Activated CD8-positive, alpha-beta T cell treated with anti-CD3 and anti-CD28 coated beads for 36 hours (primary cell): ENCODE data around the gene CAPN5. TPM values are rescaled to one million over a fixed set of nuclear protein-coding genes. Genes with fewer than 3 reads are reported as not detected.

Experiments
- ATAC-seq: fragments of 200-7000 bp; cut with Tn5 transposase; one replicate; pipeline ENCODE4 v1.10.0; 2021; ENCODE audit warnings: mild to moderate bottlenecking, moderate library complexity
- CTCF ChIA-PET: fragments of 350-600 bp; sonication (Branson Sonifier 250); formaldehyde crosslinking; loops from one replicate; lab custom pipeline; 2021; ENCODE audit warnings: antibody characterized with exemption; lab: Charles Lee
- POLR2A ChIA-PET: fragments of 350-600 bp; sonication (Branson Sonifier 250); formaldehyde crosslinking; loops from one replicate; lab custom pipeline; 2021; ENCODE audit warnings: antibody characterized with exemption; lab: Charles Lee
- DNase-seq: peaks from one replicate; pipeline ENCODE4 v3.0.0-alpha.2; 2020
- H3K27ac Mint-ChIP-seq: one replicate; pipeline ENCODE4 v1.8.0; 2021; ENCODE audit warnings: mild to moderate bottlenecking, mixed read lengths
- H3K27me3 Mint-ChIP-seq: one replicate; pipeline ENCODE4 v1.8.0; 2021; ENCODE audit warnings: mixed read lengths
- H3K36me3 Mint-ChIP-seq: one replicate; pipeline ENCODE4 v1.8.0; 2021; ENCODE audit warnings: low read depth, mixed read lengths
- H3K4me1 Mint-ChIP-seq: one replicate; pipeline ENCODE4 v1.8.0; 2021; ENCODE audit warnings: low read depth, mixed read lengths
- H3K4me3 Mint-ChIP-seq: one replicate; pipeline ENCODE4 v1.8.0; 2021; ENCODE audit warnings: mild to moderate bottlenecking, moderate library complexity, mixed read lengths
- H3K9me3 Mint-ChIP-seq: one replicate; pipeline ENCODE4 v1.8.0; 2021; ENCODE audit warnings: mixed read lengths
- intact Hi-C: fragments of 100-400 bp; cut with micrococcal nuclease; formaldehyde crosslinking; loops from one replicate; pipeline ENCODE4 v1.10.0; 2022
- total RNA-seq, 2 experiments: library from RNA; stranded (reverse); gene quantifications; one replicate each; pipeline ENCODE4 v1.2.3, GENCODE V29; 2021
- TF ChIP-seq, protein P1 (sequence below): fragments of 200-600 bp; IDR thresholded peaks from one replicate; pipeline ENCODE4 v1.8.0; 2022; ENCODE audit warnings: antibody characterized with exemption, mild to moderate bottlenecking

CAPN5 gene
- total RNA-seq, 2 experiments from 2014 or later = 1.6 to 2.2 TPM

DNA sequence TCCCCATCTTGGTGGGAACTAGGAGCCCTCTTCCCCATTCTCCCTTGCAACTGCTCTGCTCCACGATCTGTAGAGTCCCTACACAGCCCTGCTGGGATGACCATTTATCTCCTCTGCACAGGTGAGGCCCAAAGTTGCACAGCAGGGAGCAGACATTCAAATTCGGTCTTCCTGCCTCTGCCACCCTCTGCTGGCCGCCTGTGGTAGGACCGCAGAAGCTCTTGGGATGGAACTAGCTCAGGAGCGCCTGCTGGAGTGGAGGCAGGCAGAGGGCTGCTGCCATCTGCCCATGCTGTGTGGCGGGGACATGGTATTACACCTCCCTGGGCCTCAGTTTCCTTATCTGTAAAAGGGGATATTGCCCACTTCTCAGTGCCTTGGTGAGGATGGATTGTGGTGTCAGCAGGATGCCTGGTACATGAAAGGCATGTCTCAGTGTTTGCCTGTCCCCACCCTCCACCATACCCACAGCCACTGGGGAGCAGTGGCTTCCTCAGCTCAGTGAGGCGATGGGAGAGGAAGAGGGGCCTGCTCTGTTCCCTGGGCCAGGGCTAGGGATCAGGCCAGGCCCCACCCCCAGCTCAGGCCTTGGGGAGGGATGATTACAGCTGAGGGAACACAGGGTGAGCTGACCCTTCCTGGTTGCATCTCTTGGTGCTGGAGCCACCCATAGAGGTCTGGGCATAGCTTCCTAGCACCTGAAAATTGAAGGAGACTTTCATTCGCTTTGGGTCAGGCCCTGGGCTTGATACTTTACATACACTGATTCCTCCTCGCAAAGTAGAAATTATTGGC is 24.6 kb downstream of the CAPN5 start:
- Mint-ChIP-seq H3K4me1 (peaks cover 5% of the 10 kb centered on the region), H3K9me3 (no peaks in the 10 kb centered on the region), H3K27me3 (no peaks in the 10 kb centered on the region), H3K4me3 (no peak overlapping the region), H3K36me3 (no peaks in the 10 kb centered on the region), H3K27ac (no peak overlapping the region)
- POLR2A ChIA-PET = interaction anchor here (0.9 to 1.1 kb wide), 4 partner anchors 9 to 45 kb away, joined by 3 to 4 read pairs (median 3); no protein-coding TSS in a partner anchor
- CTCF ChIA-PET = interaction anchor here (0.6 to 5.0 kb wide), 40 partner anchors 9 to 457 kb away, joined by 3 to 65 read pairs (median 5); partner anchors contain the start of genes B3GNT6, CAPN5, MYO7A and OMP
- peak; percentile 92 for DNase-seq
- ATAC-seq = peak; percentile 100
- TF ChIP-seq, protein P1, sequence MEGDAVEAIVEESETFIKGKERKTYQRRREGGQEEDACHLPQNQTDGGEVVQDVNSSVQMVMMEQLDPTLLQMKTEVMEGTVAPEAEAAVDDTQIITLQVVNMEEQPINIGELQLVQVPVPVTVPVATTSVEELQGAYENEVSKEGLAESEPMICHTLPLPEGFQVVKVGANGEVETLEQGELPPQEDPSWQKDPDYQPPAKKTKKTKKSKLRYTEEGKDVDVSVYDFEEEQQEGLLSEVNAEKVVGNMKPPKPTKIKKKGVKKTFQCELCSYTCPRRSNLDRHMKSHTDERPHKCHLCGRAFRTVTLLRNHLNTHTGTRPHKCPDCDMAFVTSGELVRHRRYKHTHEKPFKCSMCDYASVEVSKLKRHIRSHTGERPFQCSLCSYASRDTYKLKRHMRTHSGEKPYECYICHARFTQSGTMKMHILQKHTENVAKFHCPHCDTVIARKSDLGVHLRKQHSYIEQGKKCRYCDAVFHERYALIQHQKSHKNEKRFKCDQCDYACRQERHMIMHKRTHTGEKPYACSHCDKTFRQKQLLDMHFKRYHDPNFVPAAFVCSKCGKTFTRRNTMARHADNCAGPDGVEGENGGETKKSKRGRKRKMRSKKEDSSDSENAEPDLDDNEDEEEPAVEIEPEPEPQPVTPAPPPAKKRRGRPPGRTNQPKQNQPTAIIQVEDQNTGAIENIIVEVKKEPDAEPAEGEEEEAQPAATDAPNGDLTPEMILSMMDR = peak; percentile 75
- intact Hi-C loops = loop anchor here (5.0 to 10.0 kb wide), 2 partner anchors 44 to 287 kb away; no protein-coding TSS in a partner anchor

DNA sequence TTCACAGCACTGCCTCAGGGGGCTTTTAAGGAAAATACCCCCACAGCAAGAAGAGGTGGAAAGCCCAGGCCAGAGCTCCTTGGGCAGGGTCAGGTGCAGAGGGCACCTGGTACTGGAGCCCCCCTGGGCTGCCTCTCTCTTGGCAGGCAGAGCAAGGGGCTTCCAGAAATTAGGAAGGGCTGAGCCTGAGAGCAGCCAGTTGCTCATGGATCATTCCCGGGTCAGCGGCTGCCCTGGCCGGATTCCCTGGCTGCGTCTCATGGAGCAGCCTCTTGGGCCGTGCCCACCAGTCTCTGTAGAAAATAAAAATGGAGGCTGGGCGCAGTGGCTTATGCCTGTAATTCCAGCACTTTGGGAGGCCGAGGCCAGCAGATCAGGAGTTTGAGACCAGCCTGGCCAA is 25.6 kb downstream of the CAPN5 start:
- POLR2A ChIA-PET = interaction anchor here (1.1 kb wide), 1 partner anchor 10 kb away, joined by 3 read pairs; no protein-coding TSS in a partner anchor
- peaks cover 5% of the 10 kb centered on the region for H3K4me1 Mint-ChIP-seq
- H3K27me3 Mint-ChIP-seq = no peaks in the 10 kb centered on the region
- TF ChIP-seq, protein P1 = no peak
- no peak overlapping the region for H3K4me3 Mint-ChIP-seq
- ATAC-seq = no peak
- intact Hi-C loops = loop anchor here (5.0 to 10.0 kb wide), 2 partner anchors 45 to 288 kb away; no protein-coding TSS in a partner anchor
- H3K9me3 Mint-ChIP-seq = no peaks in the 10 kb centered on the region
- no peaks in the 10 kb centered on the region for H3K36me3 Mint-ChIP-seq
- H3K27ac Mint-ChIP-seq = no peak overlapping the region
- DNase-seq = no peak
- CTCF ChIA-PET = interaction anchor here (0.7 to 5.0 kb wide), 17 partner anchors 9 to 358 kb away, joined by 3 to 65 read pairs (median 9); partner anchors contain the start of gene MYO7A

DNA sequence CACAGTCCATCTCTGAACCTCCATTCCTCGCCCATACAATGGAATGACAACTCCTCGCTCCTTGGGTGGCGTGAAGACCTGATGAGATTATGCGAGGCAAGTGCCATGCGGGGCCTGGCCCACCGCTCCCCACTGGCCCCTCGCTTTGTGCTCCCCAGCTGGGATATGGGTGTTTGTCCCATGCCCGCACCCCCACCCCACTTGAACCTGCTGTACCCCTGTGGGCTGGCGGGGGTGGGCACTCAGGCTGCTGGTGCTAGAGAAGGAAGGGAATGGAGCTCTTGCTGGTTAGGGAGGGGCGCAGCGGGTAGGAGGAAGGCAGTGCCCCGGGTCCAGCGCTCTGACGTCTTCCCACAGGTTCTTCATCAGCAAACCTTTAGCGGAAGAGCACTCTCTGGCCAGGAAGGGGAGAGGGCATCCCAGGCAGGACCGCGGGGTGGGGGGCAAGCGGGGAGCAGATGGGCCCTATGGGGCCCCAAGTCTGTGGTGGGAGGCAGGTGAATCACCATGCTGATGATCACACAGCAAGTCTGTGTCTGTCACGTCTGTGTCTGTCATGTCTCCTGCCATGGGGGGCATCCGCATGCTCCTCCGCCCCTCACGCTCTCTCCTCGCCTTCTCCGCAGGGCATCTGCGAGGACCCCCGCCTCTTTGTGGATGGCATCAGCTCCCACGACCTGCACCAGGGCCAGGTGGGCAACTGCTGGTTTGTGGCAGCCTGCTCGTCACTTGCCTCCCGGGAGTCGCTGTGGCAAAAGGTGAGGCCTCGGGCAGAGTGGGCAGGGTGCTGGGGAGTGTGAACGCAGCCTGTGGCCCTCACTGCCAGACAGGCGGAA is 26.5 kb downstream of the CAPN5 start:
- intact Hi-C loops = loop anchor here (5.0 to 10.0 kb wide), 2 partner anchors 46 to 288 kb away; no protein-coding TSS in a partner anchor
- no peaks in the 10 kb centered on the region for H3K9me3 Mint-ChIP-seq
- no peak overlapping the region for H3K4me3 Mint-ChIP-seq
- H3K4me1 Mint-ChIP-seq = peaks cover 5% of the 10 kb centered on the region
- H3K27me3 Mint-ChIP-seq = no peaks in the 10 kb centered on the region
- ChIA-PET POLR2A (no interaction called here), CTCF (interaction anchor here (1.8 to 5.0 kb wide), 8 partner anchors 12 to 284 kb away, joined by 4 to 65 read pairs (median 29); partner anchors contain the start of gene MYO7A)
- ATAC-seq (no peak), DNase-seq (no peak)
- no peaks in the 10 kb centered on the region for H3K36me3 Mint-ChIP-seq
- no peak overlapping the region for H3K27ac Mint-ChIP-seq
- TF ChIP-seq, protein P1 = no peak

DNA sequence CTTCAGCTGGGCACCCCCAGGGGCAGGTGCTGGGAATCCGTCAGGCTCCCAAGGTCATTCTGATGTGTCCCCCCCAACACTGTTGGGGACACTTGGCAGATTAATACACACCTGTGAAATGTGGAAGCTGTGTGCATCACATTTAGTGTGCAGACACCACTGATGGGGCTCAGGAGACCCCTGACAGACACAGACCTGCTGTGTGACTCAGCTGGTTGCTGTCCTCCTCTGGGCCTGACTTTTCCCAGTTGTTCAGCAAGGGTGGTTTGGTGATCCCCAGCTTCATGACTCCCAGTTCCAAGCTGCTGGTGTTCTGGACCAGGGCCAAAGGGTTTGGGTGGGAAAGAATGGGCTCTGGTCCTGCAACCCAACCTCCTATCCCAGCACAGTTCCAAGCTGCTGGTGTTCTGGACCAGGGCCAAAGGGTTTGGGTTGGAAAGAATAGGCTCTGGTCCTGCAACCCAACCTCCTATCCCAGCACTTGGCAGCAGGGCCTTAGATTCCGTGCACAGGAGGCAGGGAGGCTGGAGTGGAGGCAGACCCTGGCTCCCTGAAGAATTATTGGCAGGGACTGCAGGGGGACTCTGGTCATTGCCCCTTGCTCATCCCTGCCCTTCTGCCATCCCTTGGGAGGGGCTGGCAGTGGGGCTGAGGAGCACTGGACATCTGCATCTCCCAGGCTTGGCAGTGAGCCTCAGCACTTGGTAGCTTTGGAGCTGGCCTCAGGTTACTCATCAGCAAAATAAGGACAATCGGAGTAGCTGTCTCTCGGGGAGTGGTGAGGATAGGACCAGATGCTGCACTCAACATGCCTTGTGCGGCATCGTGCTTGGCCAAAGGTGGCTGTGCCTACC is 27.4 kb downstream of the CAPN5 start:
- ATAC-seq = no peak
- TF ChIP-seq, protein P1 = no peak
- H3K27me3 Mint-ChIP-seq = no peaks in the 10 kb centered on the region
- H3K36me3 Mint-ChIP-seq = no peaks in the 10 kb centered on the region
- H3K4me1 Mint-ChIP-seq = peaks cover 5% of the 10 kb centered on the region
- no peak overlapping the region for H3K27ac Mint-ChIP-seq
- ChIA-PET CTCF (interaction anchor here (0.6 to 5.0 kb wide), 5 partner anchors 29 to 174 kb away, joined by 4 to 46 read pairs (median 8); no protein-coding TSS in a partner anchor), POLR2A (interaction anchor here (1.4 kb wide), 1 partner anchor 13 kb away, joined by 3 read pairs; no protein-coding TSS in a partner anchor)
- no peaks in the 10 kb centered on the region for H3K9me3 Mint-ChIP-seq
- no peak for DNase-seq
- intact Hi-C loops = loop anchor here (5.0 to 10.0 kb wide), 2 partner anchors 47 to 289 kb away; no protein-coding TSS in a partner anchor
- no peak overlapping the region for H3K4me3 Mint-ChIP-seq
